Ovary (tissue), 3 donors: Measurements from ENCODE around the gene NLRC5.

ENCODE experiments used
- CTCF ChIP-seq, 3 donors: fragments of 450-650 bp in 2 of 3; fragments of 200-600 bp in 1 of 3; IDR thresholded peaks; one replicate each; pipeline versions ENCODE4 v1.5.1 to v1.8.0; 2016 to 2022; ENCODE audit warnings: antibody characterized with exemption in 3 of 3, mild to moderate bottlenecking in 1 of 3
- EP300 ChIP-seq: sonication (generic); formaldehyde crosslinking; IDR thresholded peaks from one replicate; pipeline ENCODE4 v1.6.1; 2017; ENCODE audit warnings: antibody characterized with exemption
- POLR2A ChIP-seq: fragments of 450-650 bp; IDR thresholded peaks from one replicate; pipeline ENCODE4 v1.6.1; 2017; ENCODE audit warnings: antibody characterized with exemption, mild to moderate bottlenecking, moderate library complexity
- donor health status: DM: no; HTN: no; CAD: no.

GRCh38 chr16:57044931-57045693, 55.8 kb downstream of the NLRC5 start:
- no peak for TF ChIP-seq EP300
- no peak for TF ChIP-seq CTCF (IDR thresholded peaks at IDR 0.05)
- TF ChIP-seq POLR2A = no peak
